H1 (cell line): ENCODE measurements around the gene FOXN1. TPM values are rescaled to one million over a fixed set of nuclear protein-coding genes. Genes with fewer than 3 reads are reported as not detected.

Experiments
- CTCF ChIA-PET: fragments of 300-600 bp; sonication (Branson Sonifier 250); formaldehyde crosslinking; loops from one replicate; lab custom pipeline; 2021; ENCODE audit not compliant: partially characterized antibody; lab: Charles Lee
- POLR2A ChIA-PET: fragments of 300-600 bp; sonication (Branson Sonifier 250); formaldehyde crosslinking; loops from one replicate; lab custom pipeline; 2021; ENCODE audit warnings: inconsistent platforms; ENCODE audit not compliant: partially characterized antibody; lab: Charles Lee
- DNase-seq, 2 experiments: peaks; one replicate each; pipeline versions ENCODE4 v3.0.0 to v3.0.0-alpha.2; 2010 to 2022; ENCODE audit warnings: low spot score in 2 of 2, low read depth in 1 of 2, mixed read lengths in 1 of 2
- FAIRE-seq: peaks from 2 replicates; lab custom pipeline; 2011; peaks lifted over from hg19 to GRCh38; lab: Jason Lieb, UNC
- H2AFZ ChIP-seq: 2 replicates; pipeline ENCODE4 v1.8.1; 2012; ENCODE audit warnings: low read length, inconsistent platforms
- H2AK5ac ChIP-seq: 2 replicates; pipeline ENCODE4 v1.6.1; 2013; ENCODE audit warnings: low read depth, low read length
- H2BK120ac ChIP-seq: replicated peaks from 2 replicates; pipeline ENCODE3; 2013; ENCODE audit warnings: low read depth, low read length, inconsistent platforms
- H2BK12ac ChIP-seq: 2 replicates; pipeline ENCODE4 v1.6.1; 2013; ENCODE audit warnings: low read depth, low read length
- H2BK15ac ChIP-seq: 2 replicates; pipeline ENCODE4 v1.6.1; 2013; ENCODE audit warnings: low read length
- H2BK20ac ChIP-seq: 2 replicates; pipeline ENCODE4 v1.6.1; 2013; ENCODE audit warnings: low read length
- H2BK5ac ChIP-seq: 2 replicates; pipeline ENCODE4 v1.6.1; 2013; ENCODE audit warnings: low read depth, low read length
- H3K14ac ChIP-seq: 2 replicates; pipeline ENCODE4 v1.6.1; 2013; ENCODE audit warnings: inconsistent platforms; ENCODE audit not compliant: insufficient read length
- H3K18ac ChIP-seq: 2 replicates; pipeline ENCODE4 v1.6.1; 2013; ENCODE audit warnings: low read length; ENCODE audit errors: extremely low read depth
- H3K23ac ChIP-seq: 2 replicates; pipeline ENCODE4 v1.6.1; 2013; ENCODE audit warnings: inconsistent platforms; ENCODE audit not compliant: insufficient read length
- H3K23me2 ChIP-seq: 2 replicates; pipeline ENCODE4 v1.6.1; 2013; ENCODE audit warnings: low read depth, low read length
- H3K27ac ChIP-seq: 2 replicates; pipeline ENCODE4 v1.6.1; 2011; ENCODE audit warnings: low read depth, low read length, inconsistent platforms
- H3K27me3 ChIP-seq, 4 experiments: replicated peaks in 1 of 4; 1 replicate in 1 of 4; 2 replicates in 3 of 4; pipeline versions ENCODE4 v1.6.1 to v1.8.1; 2011 to 2013; ENCODE audit warnings: low read length in 3 of 4, mild to moderate bottlenecking in 3 of 4, inconsistent platforms in 2 of 4, mixed read lengths in 2 of 4, moderate library complexity in 1 of 4; ENCODE audit not compliant: control insufficient read depth in 3 of 4, insufficient read depth in 3 of 4; ENCODE audit errors: extremely low read depth in 1 of 4
- H3K36me3 ChIP-seq, 4 experiments: 2 replicates each; pipeline versions ENCODE4 v1.6.1 to v1.8.1; 2011 to 2013; ENCODE audit warnings: mild to moderate bottlenecking in 4 of 4, low read length in 3 of 4, moderate library complexity in 2 of 4, control low read depth in 1 of 4, inconsistent platforms in 1 of 4; ENCODE audit not compliant: insufficient read depth in 4 of 4, control insufficient read depth in 2 of 4
- H3K4ac ChIP-seq: replicated peaks from 2 replicates; pipeline ENCODE3; 2013; ENCODE audit warnings: low read length, low read depth, mixed read lengths, inconsistent platforms; ENCODE audit not compliant: insufficient read length
- H3K4me1 ChIP-seq, 4 experiments: replicated peaks in 1 of 4; 1 replicate in 1 of 4; 2 replicates in 3 of 4; pipeline versions ENCODE4 v1.6.1 to v1.8.1; 2011 to 2013; ENCODE audit warnings: low read length in 3 of 4, inconsistent platforms in 2 of 4, mixed read lengths in 1 of 4; ENCODE audit not compliant: insufficient read depth in 4 of 4, control insufficient read depth in 3 of 4
- H3K4me2 ChIP-seq, 2 experiments: 2 replicates each; pipeline versions ENCODE4 v1.6.1 to v1.8.1; 2011 to 2013; ENCODE audit warnings: low read depth in 2 of 2, low read length in 2 of 2, control low read depth in 1 of 2, inconsistent platforms in 1 of 2, mild to moderate bottlenecking in 1 of 2; ENCODE audit not compliant: insufficient read depth in 1 of 2
- H3K4me3 ChIP-seq, 4 experiments: fragments of 200-600, 300-600 bp in 1 of 4; sonication (generic), shearing (Covaris generic), sonication (Bioruptor Twin) in 1 of 4; 2 replicates each; pipeline versions ENCODE4 v1.5.1 to v1.8.1; 2011 to 2016; ENCODE audit warnings: low read length in 4 of 4, low read depth in 3 of 4, control low read depth in 2 of 4, inconsistent platforms in 2 of 4, mild to moderate bottlenecking in 2 of 4, mixed read lengths in 1 of 4, moderate library complexity in 1 of 4; ENCODE audit not compliant: insufficient read depth in 2 of 4; ENCODE audit errors: extremely low read depth in 1 of 4
- H3K56ac ChIP-seq: replicated peaks from 2 replicates; pipeline ENCODE3; 2013; ENCODE audit warnings: low read depth, mild to moderate bottlenecking, mixed read lengths, low read length, inconsistent platforms; ENCODE audit not compliant: insufficient read length
- H3K79me1 ChIP-seq: 2 replicates; pipeline ENCODE4 v1.6.1; 2013; ENCODE audit warnings: low read depth, low read length, control low read depth
- H3K79me2 ChIP-seq, 2 experiments: 2 replicates each; pipeline versions ENCODE4 v1.6.1 to v1.8.1; 2012 to 2013; ENCODE audit warnings: low read length in 2 of 2, mild to moderate bottlenecking in 2 of 2, inconsistent platforms in 1 of 2; ENCODE audit not compliant: insufficient read depth in 2 of 2, control insufficient read depth in 1 of 2
- H3K9ac ChIP-seq, 4 experiments: replicated peaks in 1 of 4; 1 replicate in 1 of 4; 2 replicates in 3 of 4; pipeline versions ENCODE4 v1.6.1 to v1.8.1; 2011 to 2013; ENCODE audit warnings: low read depth in 3 of 4, low read length in 3 of 4, control low read depth in 2 of 4, mild to moderate bottlenecking in 2 of 4, moderate library complexity in 2 of 4, inconsistent platforms in 1 of 4; ENCODE audit errors: extremely low read depth in 1 of 4
- H3K9me3 ChIP-seq, 2 experiments: 2 replicates each; pipeline versions ENCODE4 v1.6.1 to v1.8.1; 2012 to 2013; ENCODE audit warnings: mild to moderate bottlenecking in 2 of 2, moderate library complexity in 2 of 2, control low read depth in 1 of 2, inconsistent platforms in 1 of 2, low read depth in 1 of 2, low read length in 1 of 2, mixed read lengths in 1 of 2; ENCODE audit not compliant: insufficient read depth in 2 of 2
- H4K20me1 ChIP-seq, 2 experiments: replicated peaks in 1 of 2; 2 replicates each; pipeline versions ENCODE3 to v1.8.1; 2011 to 2013; ENCODE audit warnings: inconsistent platforms in 2 of 2, low read length in 2 of 2, mild to moderate bottlenecking in 1 of 2; ENCODE audit not compliant: insufficient read depth in 2 of 2, control insufficient read depth in 1 of 2
- H4K5ac ChIP-seq: 2 replicates; pipeline ENCODE4 v1.6.1; 2013; ENCODE audit warnings: low read length, low read depth, mixed read lengths, inconsistent platforms; ENCODE audit not compliant: insufficient read length
- H4K8ac ChIP-seq: 2 replicates; pipeline ENCODE4 v1.8.0; 2013; ENCODE audit warnings: mild to moderate bottlenecking, moderate library complexity, low read length, inconsistent platforms; ENCODE audit not compliant: insufficient read depth; ENCODE audit errors: extremely low read depth
- H4K91ac ChIP-seq: replicated peaks from 2 replicates; pipeline ENCODE3; 2013; ENCODE audit warnings: low read length, mixed read lengths, inconsistent platforms; ENCODE audit not compliant: insufficient read length
- RBBP5 ChIP-seq: IDR thresholded peaks from 2 replicates; pipeline ENCODE4 v1.7.1; 2012; ENCODE audit warnings: low read depth, mild to moderate bottlenecking, inconsistent platforms, low read length, moderate library complexity, borderline replicate concordance
- RNF2 ChIP-seq: fragments of 200-900, 300-1000 bp; sonication (generic); IDR thresholded peaks from 2 replicates; pipeline ENCODE4 v1.7.1; 2016; ENCODE audit warnings: borderline replicate concordance, low read depth, mild to moderate bottlenecking, antibody characterized with exemption, low read length; ENCODE audit not compliant: poor library complexity, severe bottlenecking; ENCODE audit errors: missing control alignments
- WGBS, 2 experiments: shearing (Covaris generic) in 1 of 2; methylation state at CpG; one replicate each; pipeline versions ENCODE4 v1.1.6 to v1.1.7; 2013 to 2015; ENCODE audit warnings: low lambda C conversion rate in 2 of 2, mixed read lengths in 2 of 2, inconsistent platforms in 1 of 2, low coverage in 1 of 2, missing lambda C conversion rate in 1 of 2; ENCODE audit not compliant: insufficient replicate concordance in 2 of 2, insufficient coverage in 1 of 2, insufficient read length in 1 of 2; ENCODE audit errors: extremely low coverage in 1 of 2, missing lambda C conversion rate in 1 of 2; 5-methylcytosine and 5-hydroxymethylcytosine counted together
- polyA plus RNA-seq, 7 experiments: library from polyadenylated mRNA; depleted of rRNA in 3 of 7; stranded (reverse) in 5 of 7; unstranded in 2 of 7; fragments of >200 nt in 5 of 7; fragments of 200-250 nt in 2 of 7; gene quantifications; 1 replicate in 5 of 7; 2 replicates in 1 of 7; 4 replicates in 1 of 7; pipeline versions ENCODE4 v1.2.1 to v1.2.3, GENCODE V29; 2011 to 2013; ENCODE audit warnings: missing spikeins in 2 of 7, mixed read lengths in 2 of 7
- total RNA-seq: library from RNA; stranded (reverse); fragmentation: NEBNext Ultra II Directional; extraction: Animal tissue kit (Norgen Biotek cat#: 25700); gene quantifications from 2 replicates; pipeline ENCODE4 v1.2.1, GENCODE V29; 2021

Gene FOXN1
- total and polyA plus RNA-seq, 2 of the 8 experiments (the other 6 are each of a cell fraction or from before 2014, with no cell fraction given), result not detected

- H3K23me2 ChIP-seq, result no peaks in the 10 kb centered on the region
- H2BK20ac ChIP-seq, result 0 out of 2 replicates have a peak overlapping the region, but pooled peaks have one; percentile 98
- FAIRE-seq, result no peak
- no peak for TF ChIP-seq RBBP5
- no peak for TF ChIP-seq RNF2
- no peak overlapping the region for H3K9ac ChIP-seq
- no peaks in the 10 kb centered on the region for H3K79me1 ChIP-seq
- no peak overlapping the region for H2BK120ac ChIP-seq
- no peak overlapping the region for H4K5ac ChIP-seq
- no peak overlapping the region for H2BK5ac ChIP-seq
- no peak overlapping the region for H2AFZ ChIP-seq
- H2BK12ac ChIP-seq, result peak overlapping the region; percentile 39; the same call in 1 of the 2 replicates
- peak overlapping the region; percentile 45 for H4K91ac ChIP-seq
- H2AK5ac ChIP-seq, result no peak overlapping the region
- no peak overlapping the region for H3K27ac ChIP-seq
- 87% methylated on average over 9 of the region's 9 CpGs; no CpG with 5 or more reads in 1 of the 2 experiments for WGBS, 2 experiments
- H3K79me2 ChIP-seq, result no peaks in the 10 kb centered on the region
- no peak overlapping the region for H3K14ac ChIP-seq
- H3K9me3 ChIP-seq, result no peaks in the 10 kb centered on the region
- no peak overlapping the region for H3K18ac ChIP-seq
- H3K4me2 ChIP-seq, result no peak overlapping the region
- peak overlapping the region; percentile 11 for H4K8ac ChIP-seq
- no peaks in the 10 kb centered on the region for H3K27me3 ChIP-seq
- ChIA-PET POLR2A (interaction anchor here (0.6 kb wide), 1 partner anchor 36 kb away, joined by 3 read pairs; no protein-coding TSS in a partner anchor), CTCF (interaction anchor here (1.2 to 21.4 kb wide), 4 partner anchors 11 to 116 kb away, joined by 3 to 547 read pairs (median 10); no protein-coding TSS in a partner anchor)
- H2BK15ac ChIP-seq, result peak overlapping the region; percentile 97; the same call in 1 of the 2 replicates
- no peak overlapping the region for H3K4me3 ChIP-seq
- DNase-seq, result no peak
- no peak overlapping the region for H3K23ac ChIP-seq
- H4K20me1 ChIP-seq, result no peaks in the 10 kb centered on the region
- H3K4me1 ChIP-seq, result peaks cover 0 to 34% (median 9%) of the 10 kb centered on the region in 4 experiments; a peak in 6 of 7 replicates
- no peak overlapping the region for H3K56ac ChIP-seq
- no peak overlapping the region for H3K4ac ChIP-seq
- H3K36me3 ChIP-seq, result no peaks in the 10 kb centered on the region
These were observed 6.8 kb upstream of the FOXN1 start for GRCh38 chr17:28499364-28499664.
